ENCODE measurements around the gene WDR36.

GRCh38 chr5:111070272-111071134 is 21.6 kb upstream of the WDR36 start:
- TF ChIP-seq RAD21 (IDR thresholded peaks at IDR 0.05; ENCODE audit: low read length) = no peak
- no peak for TF ChIP-seq MAX (IDR thresholded peaks at IDR 0.05; ENCODE audit: low read depth)
- TF ChIP-seq, protein P1, sequence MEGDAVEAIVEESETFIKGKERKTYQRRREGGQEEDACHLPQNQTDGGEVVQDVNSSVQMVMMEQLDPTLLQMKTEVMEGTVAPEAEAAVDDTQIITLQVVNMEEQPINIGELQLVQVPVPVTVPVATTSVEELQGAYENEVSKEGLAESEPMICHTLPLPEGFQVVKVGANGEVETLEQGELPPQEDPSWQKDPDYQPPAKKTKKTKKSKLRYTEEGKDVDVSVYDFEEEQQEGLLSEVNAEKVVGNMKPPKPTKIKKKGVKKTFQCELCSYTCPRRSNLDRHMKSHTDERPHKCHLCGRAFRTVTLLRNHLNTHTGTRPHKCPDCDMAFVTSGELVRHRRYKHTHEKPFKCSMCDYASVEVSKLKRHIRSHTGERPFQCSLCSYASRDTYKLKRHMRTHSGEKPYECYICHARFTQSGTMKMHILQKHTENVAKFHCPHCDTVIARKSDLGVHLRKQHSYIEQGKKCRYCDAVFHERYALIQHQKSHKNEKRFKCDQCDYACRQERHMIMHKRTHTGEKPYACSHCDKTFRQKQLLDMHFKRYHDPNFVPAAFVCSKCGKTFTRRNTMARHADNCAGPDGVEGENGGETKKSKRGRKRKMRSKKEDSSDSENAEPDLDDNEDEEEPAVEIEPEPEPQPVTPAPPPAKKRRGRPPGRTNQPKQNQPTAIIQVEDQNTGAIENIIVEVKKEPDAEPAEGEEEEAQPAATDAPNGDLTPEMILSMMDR (IDR thresholded peaks at IDR 0.05) = no peak
- TF ChIP-seq, protein P2, sequence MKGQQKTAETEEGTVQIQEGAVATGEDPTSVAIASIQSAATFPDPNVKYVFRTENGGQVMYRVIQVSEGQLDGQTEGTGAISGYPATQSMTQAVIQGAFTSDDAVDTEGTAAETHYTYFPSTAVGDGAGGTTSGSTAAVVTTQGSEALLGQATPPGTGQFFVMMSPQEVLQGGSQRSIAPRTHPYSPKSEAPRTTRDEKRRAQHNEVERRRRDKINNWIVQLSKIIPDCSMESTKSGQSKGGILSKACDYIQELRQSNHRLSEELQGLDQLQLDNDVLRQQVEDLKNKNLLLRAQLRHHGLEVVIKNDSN (IDR thresholded peaks at IDR 0.05; ENCODE audit: borderline replicate concordance, low read depth) = no peak
- TF ChIP-seq, protein P3, sequence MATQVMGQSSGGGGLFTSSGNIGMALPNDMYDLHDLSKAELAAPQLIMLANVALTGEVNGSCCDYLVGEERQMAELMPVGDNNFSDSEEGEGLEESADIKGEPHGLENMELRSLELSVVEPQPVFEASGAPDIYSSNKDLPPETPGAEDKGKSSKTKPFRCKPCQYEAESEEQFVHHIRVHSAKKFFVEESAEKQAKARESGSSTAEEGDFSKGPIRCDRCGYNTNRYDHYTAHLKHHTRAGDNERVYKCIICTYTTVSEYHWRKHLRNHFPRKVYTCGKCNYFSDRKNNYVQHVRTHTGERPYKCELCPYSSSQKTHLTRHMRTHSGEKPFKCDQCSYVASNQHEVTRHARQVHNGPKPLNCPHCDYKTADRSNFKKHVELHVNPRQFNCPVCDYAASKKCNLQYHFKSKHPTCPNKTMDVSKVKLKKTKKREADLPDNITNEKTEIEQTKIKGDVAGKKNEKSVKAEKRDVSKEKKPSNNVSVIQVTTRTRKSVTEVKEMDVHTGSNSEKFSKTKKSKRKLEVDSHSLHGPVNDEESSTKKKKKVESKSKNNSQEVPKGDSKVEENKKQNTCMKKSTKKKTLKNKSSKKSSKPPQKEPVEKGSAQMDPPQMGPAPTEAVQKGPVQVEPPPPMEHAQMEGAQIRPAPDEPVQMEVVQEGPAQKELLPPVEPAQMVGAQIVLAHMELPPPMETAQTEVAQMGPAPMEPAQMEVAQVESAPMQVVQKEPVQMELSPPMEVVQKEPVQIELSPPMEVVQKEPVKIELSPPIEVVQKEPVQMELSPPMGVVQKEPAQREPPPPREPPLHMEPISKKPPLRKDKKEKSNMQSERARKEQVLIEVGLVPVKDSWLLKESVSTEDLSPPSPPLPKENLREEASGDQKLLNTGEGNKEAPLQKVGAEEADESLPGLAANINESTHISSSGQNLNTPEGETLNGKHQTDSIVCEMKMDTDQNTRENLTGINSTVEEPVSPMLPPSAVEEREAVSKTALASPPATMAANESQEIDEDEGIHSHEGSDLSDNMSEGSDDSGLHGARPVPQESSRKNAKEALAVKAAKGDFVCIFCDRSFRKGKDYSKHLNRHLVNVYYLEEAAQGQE (IDR thresholded peaks at IDR 0.05; ENCODE audit: low read depth, low read length) = no peak
- TF ChIP-seq TAF1 (IDR thresholded peaks at IDR 0.05; ENCODE audit: borderline replicate concordance, low read depth, low read length) = no peak

All from SK-N-SH (cell line).